Stomach (tissue), 4 donors: ENCODE results near the gene TNRC6A.

ENCODE experiments used
- CTCF ChIP-seq, 7 experiments: fragments of 450-650 bp in 4 of 7; fragments of 200-600 bp in 3 of 7; sonication (generic) in 3 of 7; IDR thresholded peaks; one replicate each; pipeline ENCODE4 v1.5.1; 2016 to 2019; ENCODE audit warnings: antibody characterized with exemption in 7 of 7, control low read depth in 2 of 7, mild to moderate bottlenecking in 1 of 7
- POLR2AphosphoS5 ChIP-seq, 3 donors: sonication (generic); formaldehyde crosslinking; IDR thresholded peaks; one replicate each; pipeline ENCODE4 v1.6.1; 2016; ENCODE audit warnings: antibody characterized with exemption in 3 of 3

GRCh38 chr16:24764916-24765315 is 35.5 kb downstream of the TNRC6A start:
- TF ChIP-seq CTCF (IDR thresholded peaks at IDR 0.05) = no peak
- no peak for TF ChIP-seq POLR2AphosphoS5 (IDR thresholded peaks at IDR 0.05)
